Cardiac muscle cell (in vitro differentiated cells and primary cell): Measurements from ENCODE around the gene TET2. TPM values are rescaled to one million over a fixed set of nuclear protein-coding genes. Genes with fewer than 3 reads are reported as not detected.

ENCODE experiments used
- DNase-seq, 2 donors: peaks; one replicate each; pipeline versions ENCODE4 v3.0.0 to v3.0.0-alpha.2; 2010 to 2017; ENCODE audit warnings: low read depth in 1 of 2, low spot score in 1 of 2
- H3K27ac ChIP-seq: fragments of 200-600 bp; sonication (generic); 2 replicates; pipeline ENCODE4 v1.5.1; 2016
- H3K27me3 ChIP-seq: fragments of 200-600 bp; sonication (generic); 2 replicates; pipeline ENCODE4 v1.6.0; 2016; ENCODE audit warnings: control low read depth
- H3K36me3 ChIP-seq: fragments of 200-600 bp; sonication (generic); 2 replicates; pipeline ENCODE4 v1.5.1; 2016; ENCODE audit warnings: control low read depth
- H3K4me1 ChIP-seq: fragments of 200-600 bp; sonication (generic); 2 replicates; pipeline ENCODE4 v1.8.1; 2017; ENCODE audit warnings: low read depth, mild to moderate bottlenecking, mixed run types
- H3K4me3 ChIP-seq: fragments of 200-600 bp; sonication (generic); 2 replicates; pipeline ENCODE4 v1.5.1; 2016; ENCODE audit warnings: mild to moderate bottlenecking
- H3K9me3 ChIP-seq: fragments of 200-600 bp; sonication (generic); 2 replicates; pipeline ENCODE4 v1.5.1; 2017; ENCODE audit warnings: low read depth, mild to moderate bottlenecking, control low read depth
- CTCF ChIP-seq: IDR thresholded peaks from 2 replicates; pipeline ENCODE4 v1.5.1; 2012; ENCODE audit warnings: low read depth, mild to moderate bottlenecking, low read length
- polyA plus RNA-seq: library from polyadenylated mRNA; unstranded; fragments of >200 nt; fragmentation: Nextera tagmentation; extraction: Ambion mirVana; gene quantifications from 2 replicates; pipeline ENCODE4 v1.2.1, GENCODE V29; 2016
- total RNA-seq: library from RNA; depleted of rRNA; stranded (reverse); fragments of >200 nt; gene quantifications from 2 replicates; pipeline ENCODE4 v1.2.3, GENCODE V29; 2016

TET2 gene
- total and polyA plus RNA-seq, 2 experiments from 2014 or later = 10.5 to 23.3 TPM

GRCh38 chr4:105155426-105155825 is 8.8 kb downstream of the TET2 start:
- no peak for TF ChIP-seq CTCF
- DNase-seq = peak in 1 of 2 donors; percentile 36
- no peaks in the 10 kb centered on the region for H3K9me3 ChIP-seq
- H3K4me1 ChIP-seq = peaks cover 5% of the 10 kb centered on the region
- peaks cover 22% of the 10 kb centered on the region for H3K27me3 ChIP-seq
- no peaks in the 10 kb centered on the region for H3K36me3 ChIP-seq
- no peak overlapping the region for H3K4me3 ChIP-seq
- H3K27ac ChIP-seq = no peak overlapping the region

- Histone ChIP-seq H3K36me3 (no peaks in the 10 kb centered on the region), H3K27me3 (peaks cover 22% of the 10 kb centered on the region), H3K4me1 (peaks cover 22% of the 10 kb centered on the region), H3K27ac (no peak overlapping the region), H3K9me3 (no peaks in the 10 kb centered on the region), H3K4me3 (no peak overlapping the region)
- TF ChIP-seq CTCF = no peak
- peak in 1 of 2 donors; percentile 42 for DNase-seq
These were observed 12.2 kb downstream of the TET2 start for GRCh38 chr4:105158837-105159236.

GRCh38 chr4:105162123-105162796 is 15.6 kb downstream of the TET2 start:
- Histone ChIP-seq H3K27me3 (peaks cover 17% of the 10 kb centered on the region), H3K27ac (peak overlapping the region; percentile 58), H3K4me1 (peaks cover 22% of the 10 kb centered on the region), H3K36me3 (no peaks in the 10 kb centered on the region), H3K9me3 (no peaks in the 10 kb centered on the region), H3K4me3 (peak overlapping the region; percentile 0)
- DNase-seq = peak in 1 of 2 donors; percentile 24
- TF ChIP-seq CTCF = no peak

GRCh38 chr4:105164548-105164947 is 17.9 kb downstream of the TET2 start:
- Histone ChIP-seq H3K36me3 (no peaks in the 10 kb centered on the region), H3K4me1 (peaks cover 18% of the 10 kb centered on the region), H3K9me3 (no peaks in the 10 kb centered on the region), H3K27me3 (peaks cover 2% of the 10 kb centered on the region), H3K27ac (no peak overlapping the region), H3K4me3 (no peak overlapping the region)
- DNase-seq = no peak
- no peak for TF ChIP-seq CTCF

GRCh38 chr4:105166066-105166465 is 19.4 kb downstream of the TET2 start:
- H3K4me1 ChIP-seq = peaks cover 18% of the 10 kb centered on the region
- no peaks in the 10 kb centered on the region for H3K9me3 ChIP-seq
- TF ChIP-seq CTCF = no peak
- no peaks in the 10 kb centered on the region for H3K27me3 ChIP-seq
- no peak overlapping the region for H3K27ac ChIP-seq
- H3K36me3 ChIP-seq = no peaks in the 10 kb centered on the region
- no peak for DNase-seq
- H3K4me3 ChIP-seq = no peak overlapping the region
